Skeletal muscle satellite cell (primary cell): ENCODE data around the gene ARL15.

Source experiments
- H3K27me3 ChIP-seq: 2 replicates; pipeline ENCODE4 v1.7.0; 2013; ENCODE audit warnings: low read length; ENCODE audit not compliant: control insufficient read depth, insufficient read depth
- H3K36me3 ChIP-seq: 2 replicates; pipeline ENCODE4 v1.7.0; 2013; ENCODE audit warnings: mild to moderate bottlenecking, control low read depth, low read length; ENCODE audit not compliant: insufficient read depth
- H3K4me1 ChIP-seq: 2 replicates; pipeline ENCODE4 v1.7.0; 2013; ENCODE audit warnings: low read length; ENCODE audit not compliant: control insufficient read depth, insufficient read depth
- H3K4me2 ChIP-seq: 2 replicates; pipeline ENCODE4 v1.7.0; 2013; ENCODE audit warnings: mild to moderate bottlenecking, low read length
- H3K4me3 ChIP-seq: 2 replicates; pipeline ENCODE4 v1.7.0; 2013; ENCODE audit warnings: low read length
- H3K9ac ChIP-seq: 2 replicates; pipeline ENCODE4 v1.7.0; 2013; ENCODE audit warnings: mild to moderate bottlenecking, low read depth, low read length, moderate library complexity
- H3K9me3 ChIP-seq: replicated peaks from 2 replicates; pipeline ENCODE4 v1.7.0; 2013; ENCODE audit warnings: mild to moderate bottlenecking, control low read depth, low read length

ARL15 gene

GRCh38 chr5:53893626-53894025 lies 416.7 kb downstream of the ARL15 start:
- H3K4me2 ChIP-seq, result no peak overlapping the region
- H3K9ac ChIP-seq, result no peak overlapping the region
- H3K4me3 ChIP-seq, result no peak overlapping the region
- no peaks in the 10 kb centered on the region for H3K4me1 ChIP-seq
- no peaks in the 10 kb centered on the region for H3K27me3 ChIP-seq
- no peaks in the 10 kb centered on the region for H3K9me3 ChIP-seq
- H3K36me3 ChIP-seq, result no peaks in the 10 kb centered on the region

- Histone ChIP-seq H3K4me3 (no peak overlapping the region), H3K4me1 (no peaks in the 10 kb centered on the region), H3K4me2 (no peak overlapping the region), H3K9ac (no peak overlapping the region), H3K27me3 (no peaks in the 10 kb centered on the region), H3K36me3 (no peaks in the 10 kb centered on the region), H3K9me3 (no peaks in the 10 kb centered on the region)
These were observed 418.1 kb downstream of the ARL15 start for GRCh38 chr5:53892224-53892623.

- H3K9ac ChIP-seq, result no peak overlapping the region
- H3K4me3 ChIP-seq, result no peak overlapping the region
- H3K4me1 ChIP-seq, result no peaks in the 10 kb centered on the region
- no peaks in the 10 kb centered on the region for H3K36me3 ChIP-seq
- no peaks in the 10 kb centered on the region for H3K9me3 ChIP-seq
- H3K27me3 ChIP-seq, result no peaks in the 10 kb centered on the region
- no peak overlapping the region for H3K4me2 ChIP-seq
These were observed 419.2 kb downstream of the ARL15 start for GRCh38 chr5:53891159-53891558.

GRCh38 chr5:53890490-53890889 lies 419.9 kb downstream of the ARL15 start:
- H3K27me3 ChIP-seq, result no peaks in the 10 kb centered on the region
- no peak overlapping the region for H3K4me2 ChIP-seq
- no peaks in the 10 kb centered on the region for H3K4me1 ChIP-seq
- no peaks in the 10 kb centered on the region for H3K36me3 ChIP-seq
- H3K9ac ChIP-seq, result no peak overlapping the region
- H3K4me3 ChIP-seq, result no peak overlapping the region
- H3K9me3 ChIP-seq, result no peaks in the 10 kb centered on the region

GRCh38 chr5:53884844-53885243 lies 425.5 kb downstream of the ARL15 start:
- H3K9ac ChIP-seq, result no peak overlapping the region
- peaks cover 5% of the 10 kb centered on the region for H3K4me1 ChIP-seq
- no peaks in the 10 kb centered on the region for H3K36me3 ChIP-seq
- no peaks in the 10 kb centered on the region for H3K27me3 ChIP-seq
- no peak overlapping the region for H3K4me3 ChIP-seq
- no peak overlapping the region for H3K4me2 ChIP-seq
- no peaks in the 10 kb centered on the region for H3K9me3 ChIP-seq

- no peak overlapping the region for H3K9ac ChIP-seq
- H3K9me3 ChIP-seq, result no peaks in the 10 kb centered on the region
- H3K4me2 ChIP-seq, result no peak overlapping the region
- no peaks in the 10 kb centered on the region for H3K27me3 ChIP-seq
- H3K4me1 ChIP-seq, result peaks cover 5% of the 10 kb centered on the region
- H3K4me3 ChIP-seq, result no peak overlapping the region
- no peaks in the 10 kb centered on the region for H3K36me3 ChIP-seq
These were observed 426.0 kb downstream of the ARL15 start for GRCh38 chr5:53884417-53884816.

- H3K4me3 ChIP-seq, result no peak overlapping the region
- no peaks in the 10 kb centered on the region for H3K27me3 ChIP-seq
- no peak overlapping the region for H3K9ac ChIP-seq
- H3K4me2 ChIP-seq, result no peak overlapping the region
- H3K9me3 ChIP-seq, result no peaks in the 10 kb centered on the region
- peaks cover 6% of the 10 kb centered on the region for H3K4me1 ChIP-seq
- H3K36me3 ChIP-seq, result no peaks in the 10 kb centered on the region
These were observed 427.7 kb downstream of the ARL15 start for GRCh38 chr5:53882676-53883031.

- Histone ChIP-seq H3K36me3 (no peaks in the 10 kb centered on the region), H3K4me2 (no peak overlapping the region), H3K9me3 (no peaks in the 10 kb centered on the region), H3K4me3 (no peak overlapping the region), H3K27me3 (no peaks in the 10 kb centered on the region), H3K9ac (no peak overlapping the region), H3K4me1 (peaks cover 11% of the 10 kb centered on the region)
These were observed 428.2 kb downstream of the ARL15 start for GRCh38 chr5:53882006-53882675.

GRCh38 chr5:53879708-53880323 lies 430.6 kb downstream of the ARL15 start:
- Histone ChIP-seq H3K9ac (no peak overlapping the region), H3K4me1 (peaks cover 16% of the 10 kb centered on the region), H3K4me3 (no peak overlapping the region), H3K36me3 (no peaks in the 10 kb centered on the region), H3K4me2 (no peak overlapping the region), H3K27me3 (no peaks in the 10 kb centered on the region), H3K9me3 (no peaks in the 10 kb centered on the region)

- H3K9ac ChIP-seq, result no peak overlapping the region
- no peak overlapping the region for H3K4me3 ChIP-seq
- H3K27me3 ChIP-seq, result no peaks in the 10 kb centered on the region
- H3K36me3 ChIP-seq, result no peaks in the 10 kb centered on the region
- H3K9me3 ChIP-seq, result no peaks in the 10 kb centered on the region
- H3K4me2 ChIP-seq, result no peak overlapping the region
- peaks cover 21% of the 10 kb centered on the region for H3K4me1 ChIP-seq
These were observed 432.4 kb downstream of the ARL15 start for GRCh38 chr5:53878015-53878414.

- no peak overlapping the region for H3K9ac ChIP-seq
- no peak overlapping the region for H3K4me3 ChIP-seq
- H3K9me3 ChIP-seq, result no peaks in the 10 kb centered on the region
- H3K4me1 ChIP-seq, result peaks cover 16% of the 10 kb centered on the region
- peak overlapping the region; percentile 10 for H3K4me2 ChIP-seq
- H3K27me3 ChIP-seq, result no peaks in the 10 kb centered on the region
- H3K36me3 ChIP-seq, result no peaks in the 10 kb centered on the region
These were observed 433.1 kb downstream of the ARL15 start for GRCh38 chr5:53877243-53877642.

GRCh38 chr5:53874409-53874808 lies 436.0 kb downstream of the ARL15 start:
- Histone ChIP-seq H3K9ac (no peak overlapping the region), H3K36me3 (no peaks in the 10 kb centered on the region), H3K9me3 (no peaks in the 10 kb centered on the region), H3K4me2 (no peak overlapping the region), H3K4me1 (peaks cover 16% of the 10 kb centered on the region), H3K27me3 (no peaks in the 10 kb centered on the region), H3K4me3 (no peak overlapping the region)
